Right renal cortex interstitium (tissue), 3 donors: ENCODE results near the gene PCNX4. TPM values are rescaled to one million over a fixed set of nuclear protein-coding genes. Genes with fewer than 3 reads are reported as not detected.
A peak's percentile ranks its signal among the peaks of the same experiment; 100 is the strongest.
"Not testable (repeated sequence)": the region's sequence is repeated elsewhere in the genome, so short reads cannot be mapped to it uniquely, and the experiment has no call there.

Source experiments
- DNase-seq, 3 donors: peaks; one replicate each; pipeline ENCODE4 v3.0.0-alpha.2; 2013; ENCODE audit warnings: low read depth in 3 of 3, low spot score in 2 of 3
- polyA plus RNA-seq, 3 donors: library from polyadenylated mRNA; unstranded; fragments of 120-200 nt; gene quantifications; one replicate each; pipeline ENCODE4 v1.2.1, GENCODE V29; 2013; ENCODE audit not compliant: insufficient read length in 3 of 3

PCNX4 gene
- polyA plus RNA-seq: 100 to 1,000 TPM in 1 of 3 donors, 10 to 100 TPM in 2; 84.4 to 113 (median 91.1) TPM

DNA sequence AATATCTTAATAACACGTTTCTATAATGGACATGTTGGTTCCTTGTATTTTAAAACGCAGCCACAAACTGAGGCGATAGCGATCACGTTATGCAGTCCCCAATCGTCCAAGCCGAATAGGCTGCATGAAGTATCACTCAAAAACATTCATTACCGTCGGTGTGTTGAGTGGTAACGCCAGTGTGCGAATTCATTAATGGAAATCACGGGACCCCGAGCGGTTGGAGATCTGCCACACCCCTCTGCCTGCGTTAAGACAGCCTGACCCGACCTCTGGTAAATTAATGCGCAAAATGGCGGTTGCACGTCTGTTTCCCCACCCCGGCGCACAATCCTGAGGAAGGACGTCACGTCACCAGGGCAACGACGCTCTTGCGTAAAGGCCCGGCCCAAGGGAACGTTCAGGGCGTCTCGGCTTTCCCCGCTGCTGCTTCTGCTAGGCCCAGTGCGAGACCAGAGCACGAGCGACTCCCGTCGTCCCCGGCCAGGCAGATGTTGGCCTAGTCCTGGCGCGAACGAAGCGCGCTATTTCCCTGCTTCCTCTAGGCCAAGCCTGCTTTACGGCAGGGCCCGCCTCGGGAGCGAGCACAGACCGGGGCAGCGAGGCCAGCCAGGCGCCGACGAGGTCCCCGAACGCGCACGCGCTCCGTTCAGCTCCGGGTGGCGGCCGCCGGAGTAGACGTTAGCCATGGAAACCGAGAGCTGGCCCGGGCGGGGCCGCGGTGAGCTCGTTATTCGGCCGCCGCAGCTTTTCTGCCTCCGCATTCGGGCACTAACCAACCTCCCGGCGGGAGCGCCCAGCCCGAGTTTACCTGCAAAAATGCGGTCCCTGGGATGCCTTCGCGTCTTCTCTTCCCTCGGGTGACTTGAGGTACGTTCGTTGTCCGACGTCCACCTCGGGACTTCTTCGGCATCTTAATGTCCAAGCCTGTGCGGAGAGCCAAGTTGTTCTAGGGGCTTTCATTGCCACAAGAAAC, at the start of gene PCNX4:
Gene PCNX4 (plus strand): TSS at position 374 of the 976 bp plus-strand sequence. CDS start 15,716 bp downstream, outside the sequence.
- peak; percentile 98 to 99 (median 98) for DNase-seq

DNA sequence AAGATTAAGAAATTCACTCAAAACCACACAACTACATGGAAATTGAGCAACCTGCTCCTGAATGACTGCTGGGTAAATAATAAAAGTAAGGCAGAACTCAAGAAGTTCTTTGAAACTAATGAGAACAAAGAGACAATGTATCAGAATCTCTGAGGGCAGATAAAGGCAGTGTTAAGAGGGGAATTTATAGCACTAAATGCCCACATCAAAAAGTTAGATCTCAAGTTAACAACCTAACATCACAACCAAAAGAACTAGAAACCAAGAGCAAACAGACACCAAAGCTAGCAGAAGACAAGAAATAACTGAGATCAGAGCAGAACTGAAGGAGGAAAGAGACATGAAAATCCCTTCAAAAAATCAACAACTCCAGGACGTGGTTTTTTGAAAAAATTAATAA, 43.7 kb upstream of the PCNX4 start:
- DNase-seq: not testable (repeated sequence)

DNA sequence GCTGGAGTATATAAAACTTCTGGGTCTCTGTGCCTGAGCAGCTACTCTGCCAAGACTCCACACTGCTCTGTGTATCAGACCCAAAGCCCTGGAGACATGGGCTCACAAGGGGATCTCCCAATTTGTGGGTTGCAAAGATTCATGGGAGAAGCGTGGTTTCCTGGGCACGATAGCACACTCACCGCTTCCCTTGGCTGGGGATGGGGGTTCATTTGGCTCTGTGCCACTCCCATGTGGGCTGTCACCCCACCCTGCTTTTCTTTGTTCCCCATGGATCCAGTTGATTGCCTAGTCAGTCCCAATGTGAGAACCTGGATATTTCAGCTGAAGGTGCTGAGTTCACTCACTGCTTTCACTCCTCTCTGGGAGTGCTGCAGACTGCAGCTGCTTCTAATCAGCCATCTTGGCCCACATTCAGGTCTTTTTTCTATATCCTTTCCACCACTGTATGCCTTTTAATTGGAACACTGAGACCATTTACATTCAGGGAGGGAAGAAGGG, 40.0 kb upstream of the PCNX4 start:
- peak in 1 of 3 donors; percentile 6 for DNase-seq

DNA sequence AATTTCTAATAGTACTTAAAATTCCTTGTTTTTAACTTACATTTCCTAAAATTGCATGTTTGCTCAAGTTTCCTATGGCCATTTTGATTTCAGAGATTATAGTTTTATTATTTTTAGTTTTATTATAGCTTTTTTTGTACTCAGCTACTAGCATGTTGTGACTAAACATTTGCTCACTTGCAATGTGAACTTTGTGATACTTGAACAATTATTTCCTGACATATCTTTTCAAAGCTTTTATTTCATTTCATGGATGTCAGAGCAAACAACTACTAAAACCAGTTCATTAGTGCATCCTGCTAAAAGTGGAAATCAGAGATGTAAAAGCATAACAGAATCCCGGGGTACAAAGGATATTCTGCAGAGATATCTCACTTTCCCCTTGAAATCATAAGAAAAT, 33.6 kb upstream of the PCNX4 start:
- no peak for DNase-seq

DNA sequence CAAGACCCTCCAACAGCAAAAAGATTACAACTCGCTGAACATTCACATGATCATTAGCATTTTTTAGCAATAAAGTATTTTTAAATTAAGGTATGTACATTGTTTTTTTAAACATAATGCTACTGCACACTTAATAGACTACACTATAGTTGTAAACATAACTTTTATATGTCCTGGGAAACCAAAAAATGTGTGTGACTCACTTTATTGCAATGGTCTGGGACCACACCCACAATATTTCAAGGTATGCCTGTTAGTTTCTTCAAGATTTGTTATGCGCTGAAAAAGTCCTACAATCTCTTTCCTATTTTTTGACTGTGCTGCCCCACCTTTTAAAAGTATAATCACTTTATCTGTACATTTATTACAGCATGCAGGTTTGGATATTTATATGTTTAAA, 30.4 kb upstream of the PCNX4 start:
- no peak for DNase-seq

DNA sequence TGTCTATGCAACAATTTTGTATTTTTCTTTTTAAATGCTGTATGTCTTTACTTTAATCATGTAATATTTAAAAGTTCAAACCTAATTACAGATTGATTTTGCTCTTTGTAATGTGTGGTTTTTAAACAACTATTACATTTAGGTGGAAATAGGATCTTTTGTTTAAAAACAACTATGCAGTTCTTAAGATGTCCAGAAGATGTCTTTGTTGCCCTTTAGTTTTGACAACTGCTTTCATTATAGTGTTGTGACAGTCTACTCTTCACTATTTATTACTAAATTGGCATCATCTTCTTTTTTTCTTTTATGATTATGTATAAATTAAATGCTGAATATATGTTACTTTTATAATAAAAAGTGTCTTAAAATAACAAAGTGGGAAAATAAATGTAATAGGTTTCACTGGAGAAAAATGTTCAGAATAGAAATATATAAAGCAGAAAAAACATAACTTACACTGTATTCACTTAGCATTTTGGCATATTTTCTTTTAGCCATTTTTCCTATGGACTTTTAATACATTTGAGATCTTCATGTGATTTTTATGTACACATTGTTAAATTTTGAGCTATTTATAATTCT, 27.1 kb upstream of the PCNX4 start:
- no peak for DNase-seq

DNA sequence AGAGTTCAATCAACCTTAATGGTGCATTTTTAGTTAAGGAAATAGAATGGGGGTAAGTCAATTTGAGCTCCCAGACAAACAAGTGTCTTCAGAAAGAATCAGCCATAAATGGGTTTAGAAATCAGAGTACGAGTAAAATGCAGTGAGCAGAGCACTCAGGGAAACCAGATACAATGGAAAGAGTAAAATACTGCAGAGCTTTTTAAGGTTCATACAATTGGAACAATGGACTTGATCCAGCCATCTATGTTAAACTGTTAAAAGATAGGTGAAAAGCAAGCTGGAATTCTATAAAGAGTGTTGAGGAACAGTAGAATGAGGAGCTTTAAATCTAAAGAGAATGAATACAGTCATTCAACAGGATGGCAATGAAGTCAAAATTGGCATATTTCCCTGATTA, 23.8 kb upstream of the PCNX4 start:
- DNase-seq: no peak

DNA sequence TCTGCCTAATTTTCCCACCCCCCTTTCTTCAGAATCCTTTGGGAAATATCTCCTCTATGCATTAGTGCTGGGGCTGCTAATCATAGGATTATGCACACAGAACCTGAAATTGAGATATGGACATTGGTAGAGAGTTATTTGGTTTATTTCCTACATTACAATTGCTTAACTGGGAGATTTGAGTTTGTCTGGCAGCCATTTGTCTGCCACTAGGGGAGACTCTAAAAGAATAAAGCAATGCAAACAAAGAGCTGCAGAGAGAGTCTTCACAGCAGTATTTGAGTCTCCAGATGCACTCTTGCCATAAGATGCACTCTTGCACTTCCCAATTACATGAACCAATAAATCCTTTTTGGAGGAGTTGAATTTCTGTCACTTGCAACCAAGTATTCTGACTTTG, 12.0 kb upstream of the PCNX4 start:
- no peak for DNase-seq

DNA sequence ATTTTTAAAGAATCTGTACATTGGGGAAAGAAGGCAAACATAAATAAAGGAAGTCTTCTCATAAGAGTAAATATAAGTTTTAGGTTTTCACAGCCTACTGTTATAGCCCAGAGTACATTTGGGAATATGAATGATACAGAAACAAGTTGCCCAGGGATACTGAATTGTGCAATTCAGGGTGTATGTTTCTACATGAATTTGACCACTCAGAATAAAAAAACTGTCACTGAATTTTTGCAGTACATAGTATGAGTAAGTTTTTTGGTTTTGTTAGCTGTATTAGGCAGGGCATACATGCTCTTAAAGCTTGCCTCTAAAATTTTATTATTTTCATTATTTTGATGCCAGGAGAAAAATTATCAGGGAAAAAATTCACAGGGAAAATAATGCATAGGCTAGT, 6.6 kb upstream of the PCNX4 start:
- DNase-seq: no peak

DNA sequence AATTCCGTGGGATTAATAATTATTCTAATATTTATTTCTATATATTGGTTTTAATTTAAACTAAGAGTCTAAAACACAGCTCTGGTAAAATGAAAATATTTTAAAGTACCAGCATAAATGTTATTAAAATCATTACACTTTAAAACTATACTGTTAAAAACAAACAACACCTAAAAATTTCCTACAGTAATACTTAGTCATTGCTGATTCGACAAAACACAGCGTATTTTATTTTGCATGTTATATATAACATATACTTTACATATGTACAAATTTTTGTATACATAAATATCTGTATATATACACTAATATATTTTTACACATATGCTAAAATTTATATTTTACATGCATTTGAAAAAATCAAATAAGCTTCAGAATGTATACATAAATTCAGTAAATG, 6.0 kb upstream of the PCNX4 start:
- DNase-seq: no peak

DNA sequence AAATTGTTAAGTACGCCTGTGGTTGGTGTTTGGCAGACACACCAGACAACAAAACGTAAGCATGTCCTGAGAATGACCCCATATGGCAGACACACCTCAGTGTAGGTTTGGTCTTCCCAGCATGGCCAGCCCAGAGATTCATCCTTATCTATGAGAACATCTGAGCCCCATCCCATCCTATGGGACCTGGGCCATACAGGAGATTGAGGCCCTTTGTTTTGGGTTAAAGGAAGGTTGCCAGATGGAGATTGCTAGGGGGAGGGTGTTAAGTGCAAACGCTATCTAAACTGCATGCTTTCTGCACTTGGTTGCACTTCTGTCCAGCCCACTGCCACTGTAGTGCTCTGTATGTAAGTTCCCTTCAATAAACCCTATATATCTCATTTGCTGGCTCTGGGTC, 4.1 kb upstream of the PCNX4 start:
- no peak for DNase-seq

DNA sequence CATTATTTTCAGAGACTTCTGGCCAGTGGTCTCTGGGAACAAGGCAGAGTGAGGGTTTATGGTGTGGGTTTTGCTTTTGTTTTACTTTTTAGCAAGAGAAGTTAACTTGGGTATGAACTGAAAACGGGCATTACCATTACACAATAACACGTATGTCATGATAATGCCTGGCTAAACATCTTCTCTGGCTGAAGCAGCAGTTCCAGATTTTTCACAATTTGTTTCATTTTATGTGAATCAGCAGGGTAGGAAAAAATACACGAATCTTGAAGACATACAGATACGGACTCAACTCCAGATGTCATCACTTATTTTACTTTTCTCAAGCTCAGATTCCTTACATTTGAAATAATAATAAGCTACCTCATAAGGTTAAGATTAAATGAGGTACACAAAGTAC, 2.5 kb upstream of the PCNX4 start:
- DNase-seq: no peak

DNA sequence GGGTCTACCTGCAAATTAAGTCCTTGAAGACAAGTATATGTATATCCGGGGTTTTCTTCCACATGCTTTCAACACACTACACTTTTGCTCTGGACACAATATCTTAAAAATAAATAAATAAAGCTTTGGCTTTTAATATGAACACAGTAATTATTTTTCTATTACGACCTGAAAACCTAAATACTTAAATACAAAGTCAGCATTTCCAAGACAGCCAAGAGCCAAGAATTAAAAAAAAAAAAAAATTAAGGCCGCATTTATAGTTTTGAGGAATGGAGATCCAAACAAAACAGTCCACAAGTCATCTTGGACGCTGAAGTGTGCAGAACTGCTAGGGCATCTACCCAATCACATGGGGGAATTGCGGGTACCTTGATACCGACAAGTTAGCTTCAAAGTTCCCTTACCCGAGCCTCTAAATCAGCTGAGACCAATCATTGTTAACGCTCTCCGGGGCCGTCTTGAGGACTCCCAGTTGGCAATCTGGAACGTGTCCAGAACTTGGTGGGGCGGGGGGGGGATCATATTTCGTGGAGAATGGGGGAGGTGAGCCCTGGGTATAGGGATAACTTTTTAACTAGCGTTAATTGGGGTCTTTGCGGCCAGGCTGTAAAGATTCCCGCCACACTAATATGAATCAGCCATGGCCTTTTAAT, 731 bp upstream of the PCNX4 start:
- peak; percentile 70 to 81 (median 76) for DNase-seq

DNA sequence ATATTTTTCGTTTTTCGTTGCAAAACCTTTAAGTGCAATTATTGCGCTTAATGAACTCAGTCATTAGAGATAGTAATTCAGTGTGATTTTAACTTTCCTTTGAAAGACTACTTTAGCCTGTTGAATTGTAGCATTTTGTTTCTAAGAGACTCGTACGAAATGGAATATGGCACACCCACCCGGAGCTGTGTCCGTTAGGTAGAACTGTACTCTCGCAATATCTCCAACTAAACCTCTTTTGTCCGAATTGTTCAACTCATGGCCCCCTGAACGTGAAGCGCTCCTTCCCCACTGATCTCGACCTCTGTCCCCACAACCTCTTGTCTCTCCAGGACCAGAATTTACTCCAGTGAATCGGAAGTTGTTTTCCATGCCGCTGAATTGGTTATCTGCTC, 800 bp downstream of the PCNX4 start:
- DNase-seq: peak in 1 of 3 donors; percentile 19

DNA sequence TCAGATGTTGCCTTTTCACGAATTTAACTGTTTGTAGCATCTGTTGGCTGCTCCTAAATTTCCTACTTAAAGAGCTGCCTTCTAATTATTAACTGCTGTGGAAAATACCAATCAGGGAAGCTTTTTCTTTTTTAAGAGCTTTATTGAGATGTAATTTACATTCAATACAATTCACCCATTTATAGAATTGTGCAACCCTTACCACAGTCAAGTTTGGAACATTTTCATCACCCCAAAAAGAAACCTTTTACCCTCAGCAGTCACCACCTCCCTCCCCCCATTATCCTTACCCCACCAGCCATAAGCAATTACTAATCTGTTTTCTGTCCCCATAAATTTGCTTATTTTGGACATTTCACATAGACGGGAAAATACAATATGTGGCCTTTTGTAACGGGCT, 1.4 kb downstream of the PCNX4 start:
- DNase-seq: no peak

DNA sequence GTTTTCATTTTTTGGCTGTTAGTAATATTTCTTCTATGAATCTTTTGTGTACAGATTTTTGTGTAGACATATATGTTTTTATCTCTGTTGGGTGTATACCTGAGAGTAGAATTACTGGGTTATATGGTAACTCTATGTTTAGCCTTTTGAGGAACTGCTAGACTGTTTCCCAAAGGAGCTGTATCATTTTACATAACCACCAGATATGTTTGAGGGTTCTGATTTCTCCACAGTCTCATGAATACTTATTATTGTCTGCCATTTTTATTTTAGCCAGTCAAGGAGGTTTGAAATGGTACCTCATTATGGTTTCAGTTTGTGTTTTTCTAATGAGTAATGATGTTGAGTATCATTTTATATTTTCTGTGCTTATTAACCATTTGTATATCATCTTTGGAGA, 1.9 kb downstream of the PCNX4 start:
- DNase-seq: no peak

DNA sequence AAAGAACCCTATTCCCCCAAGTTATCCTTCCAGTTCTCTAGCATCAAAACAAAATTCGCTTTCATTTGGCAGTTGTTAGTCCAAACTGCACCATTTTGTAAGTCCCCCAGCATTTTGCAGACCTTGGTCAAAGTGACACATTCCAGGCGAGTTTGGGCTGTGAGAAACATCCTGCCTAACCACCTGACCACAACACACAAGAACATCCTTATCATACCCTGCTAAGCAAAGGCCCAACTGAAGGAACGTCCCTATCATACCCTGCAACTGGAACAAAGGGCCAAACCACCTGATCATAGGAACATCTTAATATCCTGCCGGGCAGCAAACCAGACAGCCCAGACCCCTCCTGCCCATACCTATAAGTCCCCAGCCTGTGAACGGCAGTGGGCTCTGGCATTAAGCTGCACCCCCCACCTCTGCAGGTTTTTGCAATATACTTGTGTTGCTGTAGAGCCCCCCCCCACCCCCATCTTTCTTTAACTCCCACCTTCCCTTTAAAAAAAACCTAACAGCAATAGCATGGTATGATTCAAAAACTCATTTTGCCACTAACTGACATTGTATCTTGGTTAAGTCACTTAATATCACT, 2.7 kb downstream of the PCNX4 start:
- no peak for DNase-seq

DNA sequence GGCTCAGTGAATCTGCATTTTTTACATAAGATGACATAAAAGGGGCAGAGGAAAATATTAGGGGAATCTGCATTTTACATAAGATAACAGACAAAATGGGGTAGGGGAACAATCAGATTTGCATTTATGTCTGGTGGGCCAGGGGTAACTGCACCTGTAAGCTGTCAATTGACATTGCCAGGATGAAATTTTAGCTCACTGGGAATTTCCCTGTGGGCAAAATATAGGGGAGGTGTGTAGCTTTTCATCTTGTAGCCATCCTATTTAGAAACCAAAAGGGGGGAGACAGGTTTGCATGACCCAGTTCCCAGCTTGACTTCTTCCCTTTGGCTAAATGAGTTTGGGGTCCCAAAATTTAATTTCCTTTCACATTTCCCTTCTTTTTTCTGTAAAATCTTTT, 3.5 kb downstream of the PCNX4 start:
- no peak for DNase-seq

DNA sequence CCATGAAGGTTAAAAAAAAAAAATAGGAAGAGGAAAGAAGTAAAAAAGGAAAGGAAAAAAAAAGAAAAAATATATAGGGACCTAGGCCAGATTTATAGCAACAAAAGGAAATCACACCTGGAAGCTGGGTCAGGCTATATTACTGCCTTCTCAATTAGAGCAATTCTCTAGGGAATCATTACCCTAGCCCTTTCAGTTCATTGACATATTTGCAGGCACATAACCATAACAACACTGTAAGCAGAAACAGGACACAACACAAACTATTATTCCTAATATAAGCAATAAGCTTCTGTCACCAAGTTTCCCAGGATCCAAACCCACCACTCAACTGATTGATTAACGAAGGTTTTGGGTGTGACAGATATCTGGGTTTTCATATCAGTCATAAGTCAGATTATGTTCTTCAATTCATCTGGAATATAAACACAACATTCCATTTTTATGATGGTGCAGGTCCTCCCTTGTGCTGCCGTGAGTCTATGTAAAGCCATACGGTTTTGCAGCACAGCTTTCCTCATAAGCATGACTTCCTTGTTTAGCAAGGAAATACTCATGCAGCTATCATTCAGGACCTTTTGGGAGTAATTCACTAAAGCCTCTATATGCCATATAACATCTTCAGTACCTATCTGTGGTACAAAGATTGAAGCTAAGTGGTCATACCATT, 4.2 kb downstream of the PCNX4 start:
- no peak for DNase-seq

DNA sequence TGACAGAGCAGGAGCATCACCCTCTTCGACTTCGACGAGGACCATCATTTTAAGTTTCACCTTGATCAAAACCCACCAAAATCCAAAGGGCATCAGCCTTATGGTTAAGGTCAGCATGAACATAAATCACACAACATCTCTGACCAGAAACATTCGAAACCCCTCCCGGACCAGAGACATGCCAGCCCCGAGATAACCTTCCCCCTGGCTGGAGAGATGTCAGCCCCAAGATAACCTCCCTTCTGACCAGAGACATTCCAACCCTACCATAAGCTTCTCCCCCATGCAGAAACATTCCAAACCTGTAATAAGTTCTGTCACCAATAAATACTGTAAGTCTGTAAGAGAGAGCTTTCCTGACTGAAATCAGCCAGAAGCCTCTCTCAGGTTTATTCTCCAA, 6.3 kb downstream of the PCNX4 start:
- DNase-seq: no peak
